GM12878 (cell line): ENCODE measurements around the gene GABBR2.

ENCODE experiments used
- HCFC1 ChIP-seq: fragments of 150-350 bp; IDR thresholded peaks from 2 replicates; pipeline ENCODE4 v1.6.1; 2014; ENCODE audit warnings: low read length
- MXI1 ChIP-seq: fragments of 150-350 bp; IDR thresholded peaks from 2 replicates; pipeline ENCODE4 v1.6.1; 2011; ENCODE audit warnings: low read depth, mild to moderate bottlenecking, inconsistent platforms, low read length, improper control_type of control experiment
- NBN ChIP-seq: fragments of 450-650 bp; IDR thresholded peaks from 2 replicates; pipeline ENCODE4 v1.6.1; 2016
- POLR2AphosphoS5 ChIP-seq: IDR thresholded peaks from 2 replicates; pipeline ENCODE4 v1.6.1; 2011; ENCODE audit warnings: mild to moderate bottlenecking, low read length, inconsistent platforms
- RAD21 ChIP-seq: IDR thresholded peaks from 2 replicates; pipeline ENCODE4 v1.6.1; 2011; ENCODE audit warnings: mild to moderate bottlenecking, low read depth, low read length, moderate library complexity; ENCODE audit not compliant: insufficient read depth
- RFX5 ChIP-seq: IDR thresholded peaks from 2 replicates; pipeline ENCODE4 v1.6.1; 2011; ENCODE audit warnings: low read depth, low read length, improper control_type of control experiment
- SMC3 ChIP-seq: IDR thresholded peaks from 2 replicates; pipeline ENCODE4 v1.6.1; 2011; ENCODE audit warnings: low read length, improper control_type of control experiment, borderline replicate concordance
- SP1 ChIP-seq: IDR thresholded peaks from one replicate; pipeline ENCODE4 v1.6.1; 2011; ENCODE audit warnings: low read depth, low read length
- TF ChIP-seq, protein P1 (sequence below), 3 experiments: IDR thresholded peaks in 2 of 3; conservative IDR thresholded peaks in 1 of 3; 2 replicates each; pipeline ENCODE4 v1.5.1; 2011; ENCODE audit warnings: low read depth in 3 of 3, low read length in 3 of 3, mild to moderate bottlenecking in 3 of 3, control low read depth in 2 of 3, moderate library complexity in 2 of 3, inconsistent platforms in 1 of 3, mixed read lengths in 1 of 3; ENCODE audit not compliant: control insufficient read depth in 2 of 3, insufficient read depth in 1 of 3; ENCODE audit errors: extremely low read depth in 1 of 3
- TF ChIP-seq, protein P2 (sequence below): IDR thresholded peaks from 2 replicates; pipeline ENCODE4 v1.6.1; 2012; ENCODE audit warnings: mild to moderate bottlenecking, low read depth, low read length

DNA sequence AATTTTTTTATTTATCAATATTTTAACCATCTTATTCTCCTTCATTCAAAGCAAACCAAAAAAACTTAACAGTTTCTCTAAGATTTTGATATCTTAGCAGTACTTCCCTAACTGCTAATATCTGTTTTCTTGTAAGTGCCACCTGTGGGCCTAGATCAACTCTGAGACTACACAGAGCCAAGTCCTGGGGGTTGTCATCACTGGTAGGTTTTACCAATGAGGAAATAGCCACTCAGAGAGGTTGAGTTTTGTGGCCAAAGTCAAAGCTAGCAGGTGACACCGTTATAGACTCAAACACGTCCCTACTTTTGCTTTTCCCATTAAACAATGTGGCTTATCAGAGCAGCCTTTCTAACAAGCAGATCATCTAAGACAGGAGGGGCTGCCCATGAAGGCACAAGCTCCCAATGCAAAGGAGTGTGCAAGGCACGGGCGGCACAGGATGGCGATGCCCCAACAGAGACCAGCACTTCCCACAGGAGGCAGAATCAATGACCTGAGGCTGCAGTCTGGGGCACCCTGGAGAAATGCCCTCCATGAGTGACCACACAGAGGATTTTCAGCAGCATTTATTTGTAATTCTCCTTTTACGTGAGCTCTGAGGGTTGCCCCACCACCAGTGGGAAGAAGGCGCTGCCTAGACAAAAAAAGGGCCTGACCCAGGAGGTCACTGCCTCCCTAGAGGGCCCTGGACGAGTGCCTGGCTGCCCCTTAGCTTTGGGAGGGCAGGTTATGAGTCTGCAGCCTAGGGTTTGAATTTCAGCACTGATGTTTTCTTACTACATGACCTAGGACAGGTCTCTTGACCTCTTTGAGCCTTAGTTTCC, 460.7 kb downstream of the GABBR2 start:
- TF ChIP-seq POLR2AphosphoS5: no peak
- TF ChIP-seq, protein P1, sequence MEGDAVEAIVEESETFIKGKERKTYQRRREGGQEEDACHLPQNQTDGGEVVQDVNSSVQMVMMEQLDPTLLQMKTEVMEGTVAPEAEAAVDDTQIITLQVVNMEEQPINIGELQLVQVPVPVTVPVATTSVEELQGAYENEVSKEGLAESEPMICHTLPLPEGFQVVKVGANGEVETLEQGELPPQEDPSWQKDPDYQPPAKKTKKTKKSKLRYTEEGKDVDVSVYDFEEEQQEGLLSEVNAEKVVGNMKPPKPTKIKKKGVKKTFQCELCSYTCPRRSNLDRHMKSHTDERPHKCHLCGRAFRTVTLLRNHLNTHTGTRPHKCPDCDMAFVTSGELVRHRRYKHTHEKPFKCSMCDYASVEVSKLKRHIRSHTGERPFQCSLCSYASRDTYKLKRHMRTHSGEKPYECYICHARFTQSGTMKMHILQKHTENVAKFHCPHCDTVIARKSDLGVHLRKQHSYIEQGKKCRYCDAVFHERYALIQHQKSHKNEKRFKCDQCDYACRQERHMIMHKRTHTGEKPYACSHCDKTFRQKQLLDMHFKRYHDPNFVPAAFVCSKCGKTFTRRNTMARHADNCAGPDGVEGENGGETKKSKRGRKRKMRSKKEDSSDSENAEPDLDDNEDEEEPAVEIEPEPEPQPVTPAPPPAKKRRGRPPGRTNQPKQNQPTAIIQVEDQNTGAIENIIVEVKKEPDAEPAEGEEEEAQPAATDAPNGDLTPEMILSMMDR (IDR thresholded peaks at IDR 0.05 in 2 of 3, conservative IDR thresholded peaks at IDR 0.05 in 1 of 3; ENCODE audit: control insufficient read depth in 2 of 3, extremely low read depth in 1 of 3, insufficient read depth in 1 of 3, low read depth in 3 of 3, low read length in 3 of 3): no peak
- TF ChIP-seq MXI1: no peak
- TF ChIP-seq SMC3: no peak
- TF ChIP-seq RAD21: no peak
- TF ChIP-seq, protein P2, sequence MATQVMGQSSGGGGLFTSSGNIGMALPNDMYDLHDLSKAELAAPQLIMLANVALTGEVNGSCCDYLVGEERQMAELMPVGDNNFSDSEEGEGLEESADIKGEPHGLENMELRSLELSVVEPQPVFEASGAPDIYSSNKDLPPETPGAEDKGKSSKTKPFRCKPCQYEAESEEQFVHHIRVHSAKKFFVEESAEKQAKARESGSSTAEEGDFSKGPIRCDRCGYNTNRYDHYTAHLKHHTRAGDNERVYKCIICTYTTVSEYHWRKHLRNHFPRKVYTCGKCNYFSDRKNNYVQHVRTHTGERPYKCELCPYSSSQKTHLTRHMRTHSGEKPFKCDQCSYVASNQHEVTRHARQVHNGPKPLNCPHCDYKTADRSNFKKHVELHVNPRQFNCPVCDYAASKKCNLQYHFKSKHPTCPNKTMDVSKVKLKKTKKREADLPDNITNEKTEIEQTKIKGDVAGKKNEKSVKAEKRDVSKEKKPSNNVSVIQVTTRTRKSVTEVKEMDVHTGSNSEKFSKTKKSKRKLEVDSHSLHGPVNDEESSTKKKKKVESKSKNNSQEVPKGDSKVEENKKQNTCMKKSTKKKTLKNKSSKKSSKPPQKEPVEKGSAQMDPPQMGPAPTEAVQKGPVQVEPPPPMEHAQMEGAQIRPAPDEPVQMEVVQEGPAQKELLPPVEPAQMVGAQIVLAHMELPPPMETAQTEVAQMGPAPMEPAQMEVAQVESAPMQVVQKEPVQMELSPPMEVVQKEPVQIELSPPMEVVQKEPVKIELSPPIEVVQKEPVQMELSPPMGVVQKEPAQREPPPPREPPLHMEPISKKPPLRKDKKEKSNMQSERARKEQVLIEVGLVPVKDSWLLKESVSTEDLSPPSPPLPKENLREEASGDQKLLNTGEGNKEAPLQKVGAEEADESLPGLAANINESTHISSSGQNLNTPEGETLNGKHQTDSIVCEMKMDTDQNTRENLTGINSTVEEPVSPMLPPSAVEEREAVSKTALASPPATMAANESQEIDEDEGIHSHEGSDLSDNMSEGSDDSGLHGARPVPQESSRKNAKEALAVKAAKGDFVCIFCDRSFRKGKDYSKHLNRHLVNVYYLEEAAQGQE: no peak
- TF ChIP-seq HCFC1: no peak
- TF ChIP-seq SP1: no peak
- no peak for TF ChIP-seq NBN
- no peak for TF ChIP-seq RFX5
